Ovary (tissue), 3 donors: Measurements from ENCODE around the gene PINLYP.

ENCODE experiments used
- CTCF ChIP-seq, 3 donors: fragments of 450-650 bp in 2 of 3; fragments of 200-600 bp in 1 of 3; IDR thresholded peaks; one replicate each; pipeline versions ENCODE4 v1.5.1 to v1.8.0; 2016 to 2022; ENCODE audit warnings: antibody characterized with exemption in 3 of 3, mild to moderate bottlenecking in 1 of 3
- EP300 ChIP-seq: sonication (generic); formaldehyde crosslinking; IDR thresholded peaks from one replicate; pipeline ENCODE4 v1.6.1; 2017; ENCODE audit warnings: antibody characterized with exemption
- POLR2A ChIP-seq: fragments of 450-650 bp; IDR thresholded peaks from one replicate; pipeline ENCODE4 v1.6.1; 2017; ENCODE audit warnings: antibody characterized with exemption, mild to moderate bottlenecking, moderate library complexity
- donor health status: DM: no; HTN: no; CAD: no.

DNA sequence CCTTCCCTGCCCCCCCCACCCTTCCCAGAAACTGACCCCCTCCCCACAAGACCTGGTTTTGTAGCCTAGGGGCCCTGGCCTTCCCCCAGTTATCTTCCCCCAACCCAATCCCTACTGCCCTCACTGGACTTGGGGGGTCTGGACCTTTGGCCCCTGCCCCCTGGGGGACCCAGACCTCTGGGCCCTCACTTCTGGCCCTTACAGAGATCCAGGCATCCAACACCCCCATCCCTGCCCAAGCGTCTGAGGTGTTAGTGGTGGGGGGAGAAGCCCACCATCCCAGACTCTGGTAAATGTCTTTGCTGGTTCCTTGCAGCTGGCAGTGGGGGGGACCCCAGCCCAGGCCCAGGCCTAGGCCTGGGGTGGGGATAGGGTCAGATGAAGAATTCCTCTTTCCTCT is 47.4 kb downstream of the PINLYP start:
- no peak for TF ChIP-seq CTCF (IDR thresholded peaks at IDR 0.05)
- TF ChIP-seq POLR2A: no peak
- TF ChIP-seq EP300: no peak
